Glutamatergic neuron (in vitro differentiated cells): ENCODE measurements around the gene CAPS. TPM values are rescaled to one million over a fixed set of nuclear protein-coding genes. Genes with fewer than 3 reads are reported as not detected.

Experiments used
- DNase-seq: peaks from one replicate; pipeline ENCODE4 v3.0.0; 2022
- H3K27ac Mint-ChIP-seq: one replicate; pipeline ENCODE4 v1.8.0; 2020; ENCODE audit warnings: mild to moderate bottlenecking, mixed read lengths, inconsistent platforms; ENCODE audit not compliant: unreplicated experiment
- H3K27me3 Mint-ChIP-seq: one replicate; pipeline ENCODE4 v1.8.0; 2020; ENCODE audit warnings: mild to moderate bottlenecking, moderate library complexity, mixed read lengths, inconsistent platforms; ENCODE audit not compliant: unreplicated experiment
- H3K36me3 Mint-ChIP-seq: one replicate; pipeline ENCODE4 v1.8.0; 2020; ENCODE audit warnings: mild to moderate bottlenecking, mixed read lengths, inconsistent platforms; ENCODE audit not compliant: unreplicated experiment
- H3K4me1 Mint-ChIP-seq: one replicate; pipeline ENCODE4 v1.8.0; 2020; ENCODE audit warnings: mild to moderate bottlenecking, low read depth, mixed read lengths, inconsistent platforms; ENCODE audit not compliant: unreplicated experiment
- H3K4me3 Mint-ChIP-seq: one replicate; pipeline ENCODE4 v1.8.0; 2020; ENCODE audit warnings: mild to moderate bottlenecking, mixed read lengths, inconsistent platforms; ENCODE audit not compliant: unreplicated experiment
- H3K9me3 Mint-ChIP-seq: one replicate; pipeline ENCODE4 v1.8.0; 2020; ENCODE audit warnings: mild to moderate bottlenecking, moderate library complexity, mixed read lengths, inconsistent platforms; ENCODE audit not compliant: unreplicated experiment
- CTCF ChIP-seq: fragments of 200-600 bp; sonication (generic); IDR thresholded peaks from one replicate; pipeline ENCODE4 v1.5.0; 2021; ENCODE audit not compliant: partially characterized antibody, unreplicated experiment
- total RNA-seq: library from RNA; stranded (reverse); fragmentation: NEBNext Ultra II Directional; extraction: Animal tissue kit (Norgen Biotek cat#: 25700); gene quantifications from one replicate; pipeline ENCODE4 v1.2.1, GENCODE V29; 2021; ENCODE audit not compliant: unreplicated experiment

CAPS gene
- total RNA-seq, 1 donor from 2014 or later: 9.9 TPM

- Mint-ChIP-seq H3K4me1 (peaks cover 22% of the 10 kb centered on the region), H3K9me3 (peaks cover 2% of the 10 kb centered on the region), H3K4me3 (no peak overlapping the region), H3K36me3 (peaks cover 4% of the 10 kb centered on the region), H3K27me3 (peaks cover 8% of the 10 kb centered on the region), H3K27ac (no peak overlapping the region)
- TF ChIP-seq CTCF: no peak
- DNase-seq: no peak
Measured at GRCh38 chr19:5918463-5919079, 4.5 kb downstream of the CAPS start.

- Mint-ChIP-seq H3K9me3 (no peaks in the 10 kb centered on the region), H3K36me3 (peaks cover 4% of the 10 kb centered on the region), H3K27me3 (peaks cover 9% of the 10 kb centered on the region), H3K4me3 (no peak overlapping the region), H3K27ac (peak overlapping the region; percentile 80), H3K4me1 (peaks cover 15% of the 10 kb centered on the region)
- no peak for DNase-seq
- TF ChIP-seq CTCF: no peak
Measured at GRCh38 chr19:5921516-5922160, 7.6 kb downstream of the CAPS start.

- H3K4me3 Mint-ChIP-seq: no peak overlapping the region
- no peak for DNase-seq
- H3K9me3 Mint-ChIP-seq: no peaks in the 10 kb centered on the region
- H3K4me1 Mint-ChIP-seq: peaks cover 13% of the 10 kb centered on the region
- peak overlapping the region; percentile 80 for H3K27ac Mint-ChIP-seq
- H3K27me3 Mint-ChIP-seq: peaks cover 6% of the 10 kb centered on the region
- TF ChIP-seq CTCF: no peak
- peaks cover 4% of the 10 kb centered on the region for H3K36me3 Mint-ChIP-seq
Measured at GRCh38 chr19:5922161-5922545, 8.1 kb downstream of the CAPS start.

GRCh38 chr19:5923356-5923755 is 9.3 kb downstream of the CAPS start:
- H3K27ac Mint-ChIP-seq: peak overlapping the region; percentile 62
- TF ChIP-seq CTCF: no peak

GRCh38 chr19:5925830-5926427 is 11.9 kb downstream of the CAPS start:
- Mint-ChIP-seq H3K4me1 (peaks cover 13% of the 10 kb centered on the region), H3K27ac (no peak overlapping the region), H3K27me3 (peaks cover 6% of the 10 kb centered on the region), H3K9me3 (no peaks in the 10 kb centered on the region), H3K4me3 (no peak overlapping the region), H3K36me3 (peaks cover 4% of the 10 kb centered on the region)
- DNase-seq: no peak
- TF ChIP-seq CTCF: no peak

More at GRCh38 chr19:5923356-5923755, 9.3 kb downstream of the CAPS start:
- DNase-seq: no peak
- Mint-ChIP-seq H3K4me1 (peaks cover 13% of the 10 kb centered on the region), H3K9me3 (no peaks in the 10 kb centered on the region), H3K36me3 (peaks cover 4% of the 10 kb centered on the region), H3K27me3 (peaks cover 6% of the 10 kb centered on the region), H3K4me3 (no peak overlapping the region)
